ENCODE measurements around the gene SHC4. TPM values are rescaled to one million over a fixed set of nuclear protein-coding genes. Genes with fewer than 3 reads are reported as not detected.

Gene SHC4
- total RNA-seq, 3 donors from 2014 or later, result 0.16 to 4.0 (median 1.3) TPM

GRCh38 chr15:48968066-48968465, 4.3 kb upstream of the SHC4 start:
- Histone ChIP-seq H3K27ac (no peak overlapping the region), H3K9me3 (no peaks in the 10 kb centered on the region), H3K4me1 (no peaks in the 10 kb centered on the region), H3K27me3 (no peaks in the 10 kb centered on the region), H3K4me3 (no peak overlapping the region), H3K36me3 (no peaks in the 10 kb centered on the region)
- no peak for TF ChIP-seq POLR2A (IDR thresholded peaks at IDR 0.05)
- TF ChIP-seq CTCF (IDR thresholded peaks at IDR 0.05), result no peak
- TF ChIP-seq POLR2AphosphoS5 (IDR thresholded peaks at IDR 0.05), result no peak
- intact Hi-C loops (cut with DNase I; ENCODE audit: low total_unique reads), result no loop called here
- DNase-seq (ENCODE audit: low spot score in 2 of 2), result no peak

- TF ChIP-seq POLR2AphosphoS5 (IDR thresholded peaks at IDR 0.05) (no peak), CTCF (IDR thresholded peaks at IDR 0.05) (no peak), POLR2A (IDR thresholded peaks at IDR 0.05) (no peak)
- no peaks in the 10 kb centered on the region for H3K36me3 ChIP-seq
- H3K4me3 ChIP-seq, result no peak overlapping the region
- H3K27ac ChIP-seq, result no peak overlapping the region
- DNase-seq (ENCODE audit: low spot score in 2 of 2), result no peak
- no peaks in the 10 kb centered on the region for H3K27me3 ChIP-seq
- intact Hi-C loops (cut with DNase I; ENCODE audit: low total_unique reads), result no loop called here
- H3K4me1 ChIP-seq, result no peaks in the 10 kb centered on the region
- no peaks in the 10 kb centered on the region for H3K9me3 ChIP-seq
These were observed 3.6 kb upstream of the SHC4 start for GRCh38 chr15:48967336-48967735.

- Histone ChIP-seq H3K9me3 (no peaks in the 10 kb centered on the region), H3K4me3 (no peak overlapping the region), H3K36me3 (no peaks in the 10 kb centered on the region), H3K4me1 (no peaks in the 10 kb centered on the region), H3K27ac (no peak overlapping the region), H3K27me3 (no peaks in the 10 kb centered on the region)
- TF ChIP-seq CTCF (IDR thresholded peaks at IDR 0.05), result no peak
- TF ChIP-seq POLR2A (IDR thresholded peaks at IDR 0.05), result no peak
- no peak for TF ChIP-seq POLR2AphosphoS5 (IDR thresholded peaks at IDR 0.05)
- no peak for DNase-seq (ENCODE audit: low spot score in 2 of 2)
- intact Hi-C loops (cut with DNase I; ENCODE audit: low total_unique reads), result no loop called here
These were observed 3.0 kb upstream of the SHC4 start for GRCh38 chr15:48966595-48967301.

GRCh38 chr15:48965972-48966371, 2.3 kb upstream of the SHC4 start:
- Histone ChIP-seq H3K9me3 (no peaks in the 10 kb centered on the region), H3K36me3 (no peaks in the 10 kb centered on the region), H3K27me3 (no peaks in the 10 kb centered on the region), H3K27ac (no peak overlapping the region), H3K4me3 (no peak overlapping the region), H3K4me1 (no peaks in the 10 kb centered on the region)
- DNase-seq (ENCODE audit: low spot score in 2 of 2), result no peak
- no peak for TF ChIP-seq CTCF (IDR thresholded peaks at IDR 0.05)
- no peak for TF ChIP-seq POLR2AphosphoS5 (IDR thresholded peaks at IDR 0.05)
- TF ChIP-seq POLR2A (IDR thresholded peaks at IDR 0.05), result no peak
- intact Hi-C loops (cut with DNase I; ENCODE audit: low total_unique reads), result no loop called here

- intact Hi-C loops (cut with DNase I; ENCODE audit: low total_unique reads), result no loop called here
These were observed 1.2 kb upstream of the SHC4 start for GRCh38 chr15:48964898-48965297.

More at GRCh38 chr15:48964898-48965297, 1.2 kb upstream of the SHC4 start:
- H3K27ac ChIP-seq, result no peak overlapping the region
- TF ChIP-seq POLR2A (IDR thresholded peaks at IDR 0.05) (no peak), POLR2AphosphoS5 (IDR thresholded peaks at IDR 0.05) (no peak), CTCF (IDR thresholded peaks at IDR 0.05) (no peak)
- H3K36me3 ChIP-seq, result no peaks in the 10 kb centered on the region
- H3K4me1 ChIP-seq, result no peaks in the 10 kb centered on the region
- H3K9me3 ChIP-seq, result no peaks in the 10 kb centered on the region
- no peak overlapping the region for H3K4me3 ChIP-seq
- no peak for DNase-seq (ENCODE audit: low spot score in 2 of 2)
- H3K27me3 ChIP-seq, result no peaks in the 10 kb centered on the region
